Mucosa of stomach (tissue), 1 donor: ENCODE measurements around the gene ASTN2.

Experiments used
- H3K27me3 ChIP-seq: one replicate; pipeline ENCODE4 v1.7.0; 2013; ENCODE audit warnings: mild to moderate bottlenecking, low read length; ENCODE audit not compliant: control insufficient read depth, insufficient read depth
- H3K36me3 ChIP-seq: one replicate; pipeline ENCODE4 v1.7.0; 2013; ENCODE audit warnings: low read length; ENCODE audit not compliant: control insufficient read depth, insufficient read depth
- H3K4me1 ChIP-seq: one replicate; pipeline ENCODE4 v1.7.0; 2013; ENCODE audit warnings: mild to moderate bottlenecking, low read length; ENCODE audit not compliant: control insufficient read depth, insufficient read depth
- H3K4me3 ChIP-seq: one replicate; pipeline ENCODE4 v1.7.0; 2013; ENCODE audit warnings: low read length
- H3K9ac ChIP-seq: one replicate; pipeline ENCODE4 v1.7.0; 2013; ENCODE audit warnings: mild to moderate bottlenecking, low read length, moderate library complexity
- H3K9me3 ChIP-seq: one replicate; pipeline ENCODE4 v1.7.0; 2013; ENCODE audit warnings: mild to moderate bottlenecking, low read length, moderate library complexity; ENCODE audit not compliant: control insufficient read depth
- donor health status: Pancreatic carcinoma.

ASTN2 gene

DNA sequence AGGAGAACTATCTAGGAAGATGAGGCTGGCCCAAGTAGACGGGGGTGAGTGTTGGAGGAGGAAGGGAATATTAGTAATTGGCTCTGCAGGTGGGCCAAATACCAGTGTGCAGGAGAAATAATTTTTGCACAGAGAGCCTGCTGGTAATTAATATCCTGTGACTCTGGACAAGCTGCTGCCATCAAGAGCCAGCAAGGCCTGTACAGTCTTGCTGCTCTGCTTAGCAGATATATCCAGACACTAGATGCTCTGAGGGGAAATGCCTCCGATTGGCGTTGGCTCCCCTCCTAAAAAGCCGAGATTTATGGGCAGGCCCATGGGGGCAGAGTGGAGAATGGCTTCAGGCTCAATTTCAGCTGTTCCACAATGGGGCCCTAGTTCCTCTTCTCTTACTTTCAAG is 29.6 kb upstream of the ASTN2 start:
- Histone ChIP-seq H3K9me3 (no peaks in the 10 kb centered on the region), H3K4me1 (no peaks in the 10 kb centered on the region), H3K9ac (no peak overlapping the region), H3K4me3 (no peak overlapping the region), H3K36me3 (no peaks in the 10 kb centered on the region), H3K27me3 (peaks cover 5% of the 10 kb centered on the region)

- Histone ChIP-seq H3K9ac (no peak overlapping the region), H3K4me1 (no peaks in the 10 kb centered on the region), H3K9me3 (no peaks in the 10 kb centered on the region)
These were observed 22.4 kb upstream of the ASTN2 start for GRCh38 chr9:117437283-117437682.

DNA sequence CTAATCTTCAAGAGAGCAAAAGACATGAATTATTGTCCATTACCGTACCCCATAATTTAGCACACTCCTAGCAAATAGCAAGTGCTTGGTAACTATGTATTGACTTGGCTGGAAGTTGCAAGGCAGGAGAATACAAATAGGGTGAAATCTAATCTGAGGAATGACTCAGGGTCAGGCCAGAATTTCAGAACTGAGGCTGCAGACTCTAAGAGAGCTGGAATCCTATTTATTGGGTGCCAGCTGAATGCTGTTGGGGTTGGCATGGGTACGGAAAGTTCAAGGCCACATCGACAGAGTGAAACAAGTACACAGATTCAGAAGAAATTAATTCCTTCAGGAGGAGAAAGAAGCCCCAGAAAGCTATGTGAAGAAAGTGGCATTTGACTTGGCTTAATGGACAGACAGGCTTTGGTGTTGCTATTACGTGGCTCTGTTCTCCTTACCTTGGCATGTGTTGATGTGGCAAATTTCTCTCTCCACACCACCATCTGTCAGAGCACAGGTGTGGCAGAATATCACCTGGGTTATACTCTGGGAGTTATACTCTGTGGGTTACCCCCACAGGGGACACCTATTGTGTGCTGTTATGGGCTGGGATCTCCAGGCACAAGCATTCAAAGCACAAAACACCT is 20.9 kb upstream of the ASTN2 start:
- Histone ChIP-seq H3K9me3 (no peaks in the 10 kb centered on the region), H3K9ac (no peak overlapping the region), H3K27me3 (no peaks in the 10 kb centered on the region), H3K4me3 (no peak overlapping the region), H3K4me1 (no peaks in the 10 kb centered on the region), H3K36me3 (no peaks in the 10 kb centered on the region)

More at GRCh38 chr9:117437283-117437682, 22.4 kb upstream of the ASTN2 start:
- Histone ChIP-seq H3K27me3 (peaks cover 3% of the 10 kb centered on the region), H3K4me3 (no peak overlapping the region), H3K36me3 (no peaks in the 10 kb centered on the region)

- Histone ChIP-seq H3K27me3 (no peaks in the 10 kb centered on the region), H3K4me1 (no peaks in the 10 kb centered on the region), H3K36me3 (no peaks in the 10 kb centered on the region), H3K4me3 (no peak overlapping the region), H3K9me3 (no peaks in the 10 kb centered on the region), H3K9ac (no peak overlapping the region)
These were observed 19.7 kb upstream of the ASTN2 start for GRCh38 chr9:117434566-117434965.

- H3K9me3 ChIP-seq, result no peaks in the 10 kb centered on the region
- H3K27me3 ChIP-seq, result no peaks in the 10 kb centered on the region
- no peak overlapping the region for H3K4me3 ChIP-seq
- H3K4me1 ChIP-seq, result no peaks in the 10 kb centered on the region
- no peaks in the 10 kb centered on the region for H3K36me3 ChIP-seq
- no peak overlapping the region for H3K9ac ChIP-seq
These were observed 16.0 kb upstream of the ASTN2 start for GRCh38 chr9:117430813-117431212.

DNA sequence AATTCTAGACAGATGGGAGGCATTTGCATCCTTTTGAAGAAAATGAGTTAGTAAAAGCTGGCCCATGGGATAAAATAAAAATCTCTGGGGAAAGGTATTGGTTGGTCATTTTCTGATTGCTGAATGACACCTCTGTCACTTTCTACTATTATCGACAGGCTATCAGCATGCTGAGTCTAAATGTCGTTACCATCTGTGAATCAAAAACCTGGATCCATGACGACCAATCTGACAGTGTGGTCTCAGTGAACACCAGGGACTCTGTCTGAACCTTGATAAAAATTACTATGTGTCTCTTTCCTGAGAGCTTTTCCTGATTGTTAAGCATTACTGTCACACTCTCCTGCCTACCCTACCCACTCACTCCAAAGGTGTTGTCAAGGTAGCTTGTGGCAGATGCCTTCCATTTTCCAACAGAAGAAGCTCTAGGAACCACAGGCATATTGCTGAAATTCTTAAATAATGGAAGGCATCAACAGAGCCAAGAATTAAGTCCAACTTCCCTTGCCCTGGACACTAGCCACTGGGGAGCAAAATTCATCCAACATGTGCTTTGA is 12.6 kb upstream of the ASTN2 start:
- H3K36me3 ChIP-seq, result no peaks in the 10 kb centered on the region
- H3K4me3 ChIP-seq, result no peak overlapping the region
- H3K9me3 ChIP-seq, result no peaks in the 10 kb centered on the region
- no peaks in the 10 kb centered on the region for H3K4me1 ChIP-seq
- H3K9ac ChIP-seq, result no peak overlapping the region
- no peaks in the 10 kb centered on the region for H3K27me3 ChIP-seq

- Histone ChIP-seq H3K4me1 (no peaks in the 10 kb centered on the region), H3K36me3 (no peaks in the 10 kb centered on the region), H3K9ac (no peak overlapping the region), H3K9me3 (no peaks in the 10 kb centered on the region), H3K4me3 (no peak overlapping the region), H3K27me3 (no peaks in the 10 kb centered on the region)
These were observed 10.7 kb upstream of the ASTN2 start for GRCh38 chr9:117425566-117425965.

GRCh38 chr9:117424291-117424690 is 9.4 kb upstream of the ASTN2 start:
- Histone ChIP-seq H3K9me3 (no peaks in the 10 kb centered on the region), H3K4me1 (no peaks in the 10 kb centered on the region), H3K4me3 (no peak overlapping the region), H3K27me3 (peaks cover 7% of the 10 kb centered on the region), H3K9ac (no peak overlapping the region), H3K36me3 (no peaks in the 10 kb centered on the region)

DNA sequence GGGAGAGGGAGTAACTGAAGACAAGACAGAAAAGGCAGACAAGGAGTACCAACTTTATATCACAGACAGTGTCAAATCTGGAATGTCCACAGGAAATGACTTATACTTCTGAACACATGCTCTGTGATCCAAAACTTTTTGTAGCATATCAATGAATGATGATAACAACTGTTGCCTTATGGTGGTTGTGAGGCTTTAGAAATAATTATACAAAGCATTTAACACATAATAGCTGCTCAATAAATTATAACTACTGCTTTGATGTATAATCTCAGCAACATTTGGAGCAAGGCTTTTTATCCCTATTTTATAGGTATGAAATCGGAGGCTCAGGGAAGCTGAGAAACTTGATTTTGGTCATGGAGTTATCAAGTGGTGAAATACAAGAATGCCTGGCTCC is 3.3 kb upstream of the ASTN2 start:
- Histone ChIP-seq H3K9ac (no peak overlapping the region), H3K4me3 (no peak overlapping the region), H3K4me1 (peaks cover 7% of the 10 kb centered on the region), H3K36me3 (no peaks in the 10 kb centered on the region), H3K9me3 (no peaks in the 10 kb centered on the region), H3K27me3 (peaks cover 43% of the 10 kb centered on the region)

DNA sequence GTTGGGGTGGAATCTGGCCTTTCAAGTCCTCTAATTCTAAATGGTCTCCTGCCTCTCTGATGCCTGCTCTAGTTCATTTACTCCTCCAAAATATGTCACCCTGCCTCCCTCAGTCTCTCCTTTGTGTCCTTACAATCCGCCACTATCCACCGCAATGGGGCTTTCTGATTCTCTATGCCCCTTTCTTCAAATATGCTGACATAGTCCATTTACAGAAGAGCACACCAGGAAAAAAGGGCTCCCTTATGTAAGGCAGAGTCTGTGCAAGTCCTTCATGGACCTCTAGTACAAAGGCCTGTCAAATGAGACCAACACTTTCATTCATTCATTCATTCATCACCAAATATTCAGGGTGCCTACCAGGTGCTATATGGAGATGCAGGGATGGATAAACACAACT is 2.0 kb upstream of the ASTN2 start:
- no peaks in the 10 kb centered on the region for H3K36me3 ChIP-seq
- H3K9ac ChIP-seq, result no peak overlapping the region
- peaks cover 7% of the 10 kb centered on the region for H3K4me1 ChIP-seq
- no peak overlapping the region for H3K4me3 ChIP-seq
- H3K9me3 ChIP-seq, result no peaks in the 10 kb centered on the region
- peaks cover 55% of the 10 kb centered on the region for H3K27me3 ChIP-seq

GRCh38 chr9:117415358-117415914 is 579 bp upstream of the ASTN2 start:
- H3K4me1 ChIP-seq, result peaks cover 7% of the 10 kb centered on the region
- peaks cover 55% of the 10 kb centered on the region for H3K27me3 ChIP-seq
- no peaks in the 10 kb centered on the region for H3K36me3 ChIP-seq
- no peak overlapping the region for H3K4me3 ChIP-seq
- no peaks in the 10 kb centered on the region for H3K9me3 ChIP-seq
- no peak overlapping the region for H3K9ac ChIP-seq

DNA sequence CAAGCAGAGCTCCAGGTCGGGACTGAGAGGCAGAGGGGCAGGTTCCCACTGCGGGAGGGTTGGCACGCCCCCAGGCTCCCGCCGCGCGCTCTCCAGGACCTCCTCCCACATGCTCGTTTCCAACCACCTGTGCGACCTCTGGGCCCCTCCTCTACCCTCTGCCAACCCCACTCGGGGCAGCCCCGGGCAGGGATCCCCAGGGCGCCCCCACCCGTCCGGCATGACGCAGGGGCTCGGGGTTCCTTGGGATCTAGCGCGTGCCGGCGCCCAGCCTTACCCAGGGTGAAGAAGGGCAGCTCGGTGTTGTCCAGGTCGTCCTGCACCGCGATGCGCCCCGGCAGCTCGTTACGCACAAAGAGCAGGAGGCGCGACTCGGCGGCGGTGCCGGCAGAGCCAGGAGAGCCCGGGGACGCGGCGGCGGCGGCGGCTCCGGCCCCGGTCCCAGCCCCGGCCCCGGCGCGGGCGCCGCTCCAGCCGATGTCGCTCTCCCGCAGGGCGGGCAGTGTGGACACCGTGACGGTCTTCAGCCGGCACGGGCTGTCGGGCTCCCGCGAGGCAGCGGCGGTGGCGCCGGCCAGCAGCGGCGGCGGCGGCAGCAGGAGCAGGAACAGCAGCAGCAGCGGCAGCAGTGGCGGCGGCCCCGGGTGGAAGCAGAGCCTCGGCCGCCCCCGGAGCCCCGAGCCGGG is 494 bp downstream of the ASTN2 start:
- H3K4me3 ChIP-seq, result no peak overlapping the region
- H3K36me3 ChIP-seq, result no peaks in the 10 kb centered on the region
- peaks cover 47% of the 10 kb centered on the region for H3K27me3 ChIP-seq
- H3K9me3 ChIP-seq, result no peaks in the 10 kb centered on the region
- H3K9ac ChIP-seq, result no peak overlapping the region
- H3K4me1 ChIP-seq, result peaks cover 7% of the 10 kb centered on the region
